H1 (cell line): ENCODE results near the gene NET1. TPM values are rescaled to one million over a fixed set of nuclear protein-coding genes. Genes with fewer than 3 reads are reported as not detected.

Experiments used
- ATF3 ChIP-seq: IDR thresholded peaks from 2 replicates; pipeline ENCODE4 v1.6.1; 2011; ENCODE audit warnings: low read depth, mild to moderate bottlenecking, low read length; ENCODE audit not compliant: insufficient read depth
- GTF2F1 ChIP-seq: IDR thresholded peaks from 2 replicates; pipeline ENCODE4 v1.6.1; 2012; ENCODE audit warnings: low read depth, low read length, improper control_type of control experiment, borderline replicate concordance
- HDAC6 ChIP-seq: IDR thresholded peaks from one replicate; pipeline ENCODE4 v1.7.1; 2012; ENCODE audit warnings: low read depth, mild to moderate bottlenecking, inconsistent platforms, low read length, moderate library complexity
- RBBP5 ChIP-seq: IDR thresholded peaks from 2 replicates; pipeline ENCODE4 v1.7.1; 2012; ENCODE audit warnings: low read depth, mild to moderate bottlenecking, inconsistent platforms, low read length, moderate library complexity, borderline replicate concordance
- TAF1 ChIP-seq: IDR thresholded peaks from 2 replicates; pipeline ENCODE4 v1.6.1; 2011; ENCODE audit warnings: mild to moderate bottlenecking, low read depth, low read length
- TCF12 ChIP-seq: IDR thresholded peaks from 2 replicates; pipeline ENCODE4 v1.6.1; 2011; ENCODE audit warnings: low read depth, mild to moderate bottlenecking, low read length
- polyA plus RNA-seq, 7 experiments: library from polyadenylated mRNA; depleted of rRNA in 3 of 7; stranded (reverse) in 5 of 7; unstranded in 2 of 7; fragments of >200 nt in 5 of 7; fragments of 200-250 nt in 2 of 7; gene quantifications; 1 replicate in 5 of 7; 2 replicates in 1 of 7; 4 replicates in 1 of 7; pipeline versions ENCODE4 v1.2.1 to v1.2.3, GENCODE V29; 2011 to 2013; ENCODE audit warnings: missing spikeins in 2 of 7, mixed read lengths in 2 of 7
- total RNA-seq: library from RNA; stranded (reverse); fragmentation: NEBNext Ultra II Directional; extraction: Animal tissue kit (Norgen Biotek cat#: 25700); gene quantifications from 2 replicates; pipeline ENCODE4 v1.2.1, GENCODE V29; 2021

NET1 gene
- total and polyA plus RNA-seq, 2 of the 8 experiments (the other 6 are each of a cell fraction or from before 2014, with no cell fraction given) = 21.5 to 117 TPM

DNA sequence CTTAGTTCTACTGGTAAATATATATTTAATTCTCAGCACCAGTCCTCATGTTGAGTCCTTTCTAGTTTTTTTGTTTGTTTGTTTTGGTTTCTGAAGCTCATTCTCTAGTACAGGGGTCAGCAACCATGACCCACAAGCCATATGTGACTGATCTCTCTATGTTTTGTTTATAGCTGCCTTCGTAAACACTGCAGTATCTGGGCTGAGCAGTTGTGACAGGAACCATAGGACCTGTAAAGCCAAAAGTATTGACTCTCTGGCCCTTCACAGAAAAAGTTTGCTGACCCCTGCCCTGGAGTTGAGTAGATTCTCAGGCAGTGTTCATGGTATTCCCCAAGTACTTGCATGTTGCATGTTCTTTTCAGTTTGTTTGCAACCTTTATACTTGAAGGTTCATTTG is 20.8 kb downstream of the NET1 start (continued):
- TF ChIP-seq GTF2F1 (no peak), HDAC6 (no peak), TAF1 (no peak), RBBP5 (no peak), ATF3 (no peak), TCF12 (no peak)
